ENCODE results near the gene BLNK.

DNA sequence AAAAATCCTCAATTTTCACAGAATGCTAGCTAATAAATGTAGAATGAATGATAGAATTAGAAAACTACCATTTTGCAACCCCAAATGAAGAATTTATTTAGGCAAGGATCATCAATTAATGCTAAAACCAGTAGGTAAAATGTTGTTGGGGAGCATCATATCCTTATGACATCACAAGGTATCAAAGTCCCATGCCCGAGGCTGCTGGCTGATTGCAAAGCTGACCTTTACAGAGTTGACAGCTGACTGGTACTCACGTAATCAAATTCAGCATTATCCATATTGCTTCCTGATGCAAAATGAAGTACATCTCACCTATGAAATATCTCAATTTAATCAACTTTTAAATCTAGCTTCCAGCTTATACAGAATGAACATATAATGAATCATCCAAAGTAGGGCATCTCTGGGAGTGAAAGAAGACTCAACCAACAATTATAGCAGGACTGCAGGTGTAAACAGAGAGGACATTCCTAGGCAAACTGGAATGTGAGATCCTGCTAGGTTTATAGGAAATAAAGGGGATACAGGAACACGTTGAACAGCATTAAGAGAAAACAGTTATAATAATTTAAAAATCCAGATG is 10.2 kb upstream of the BLNK start:
- TF ChIP-seq, protein P1, sequence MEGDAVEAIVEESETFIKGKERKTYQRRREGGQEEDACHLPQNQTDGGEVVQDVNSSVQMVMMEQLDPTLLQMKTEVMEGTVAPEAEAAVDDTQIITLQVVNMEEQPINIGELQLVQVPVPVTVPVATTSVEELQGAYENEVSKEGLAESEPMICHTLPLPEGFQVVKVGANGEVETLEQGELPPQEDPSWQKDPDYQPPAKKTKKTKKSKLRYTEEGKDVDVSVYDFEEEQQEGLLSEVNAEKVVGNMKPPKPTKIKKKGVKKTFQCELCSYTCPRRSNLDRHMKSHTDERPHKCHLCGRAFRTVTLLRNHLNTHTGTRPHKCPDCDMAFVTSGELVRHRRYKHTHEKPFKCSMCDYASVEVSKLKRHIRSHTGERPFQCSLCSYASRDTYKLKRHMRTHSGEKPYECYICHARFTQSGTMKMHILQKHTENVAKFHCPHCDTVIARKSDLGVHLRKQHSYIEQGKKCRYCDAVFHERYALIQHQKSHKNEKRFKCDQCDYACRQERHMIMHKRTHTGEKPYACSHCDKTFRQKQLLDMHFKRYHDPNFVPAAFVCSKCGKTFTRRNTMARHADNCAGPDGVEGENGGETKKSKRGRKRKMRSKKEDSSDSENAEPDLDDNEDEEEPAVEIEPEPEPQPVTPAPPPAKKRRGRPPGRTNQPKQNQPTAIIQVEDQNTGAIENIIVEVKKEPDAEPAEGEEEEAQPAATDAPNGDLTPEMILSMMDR (IDR thresholded peaks at IDR 0.05) = no peak
- TF ChIP-seq POLR2A (IDR thresholded peaks at IDR 0.05) (no peak), POLR2AphosphoS5 (IDR thresholded peaks at IDR 0.05) (no peak)
